ENCODE results near the gene GRHL1. TPM values are rescaled to one million over a fixed set of nuclear protein-coding genes. Genes with fewer than 3 reads are reported as not detected.
A peak's percentile ranks its signal among the peaks of the same experiment; 100 is the strongest.

GRHL1 gene
- total and polyA plus RNA-seq, 2 experiments from 2014 or later = 2.9 to 4.2 TPM

DNA sequence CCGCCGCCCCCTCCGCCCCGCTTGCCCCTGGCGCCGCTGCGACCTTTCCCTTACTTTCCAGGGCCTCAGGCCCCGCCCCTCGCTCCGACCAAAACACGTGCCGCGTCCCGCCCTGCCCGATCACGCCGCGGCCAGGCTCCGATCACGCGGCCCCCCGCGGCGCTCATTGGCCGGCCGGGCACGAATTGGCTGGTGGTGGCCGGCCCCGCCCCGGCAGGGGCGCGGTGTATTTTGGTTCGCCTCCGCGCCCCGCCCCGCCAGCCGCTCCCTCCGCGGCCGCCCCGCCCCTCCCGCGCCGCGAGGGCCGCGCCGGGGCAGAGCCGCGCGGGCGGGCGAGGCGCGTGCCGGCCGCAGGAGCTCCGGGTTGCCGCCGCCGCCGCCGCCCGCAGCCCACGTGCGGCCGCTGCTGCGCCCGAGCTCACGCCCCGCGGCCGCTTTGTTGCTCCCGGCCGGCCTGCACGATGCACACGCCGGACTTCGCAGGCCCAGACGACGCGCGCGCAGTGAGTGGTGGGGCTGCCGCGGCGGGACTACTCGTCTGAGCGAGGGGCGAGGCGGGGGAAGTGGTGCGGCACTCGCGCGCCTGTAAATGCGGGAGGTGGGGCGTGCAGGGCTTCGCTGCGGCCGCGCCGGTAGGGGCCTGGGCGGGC is 91.9 kb downstream of the GRHL1 start, which contains the start of gene KLF11:
Gene KLF11, plus strand, starts transcription at position 295 of the 650 bp plus-strand sequence. Its CDS starts 167 bp downstream, at position 462.
- H3K27ac ChIP-seq (ENCODE audit: low read depth) = no peak within 1 kb of the TSS
- DNase-seq (ENCODE audit: low spot score) = peak; percentile 89
- H3K4me3 Mint-ChIP-seq = peak within 1 kb of the TSS; percentile 79

More for the DNA sequence above, 91.9 kb downstream of the GRHL1 start, which contains the start of gene KLF11:
- Histone ChIP-seq H3K4me3 (peak within 1 kb of the TSS; percentile 59), H3F3A (replicated peaks; ENCODE audit: low read depth) (0 out of 2 replicates have a peak, but pooled peaks cover 5% of the 10 kb centered on the region), H4K20me1 (replicated peaks; ENCODE audit: insufficient read depth) (0 out of 2 replicates have a peak, but pooled peaks cover 2% of the 10 kb centered on the region), H3K27me3 (ENCODE audit: insufficient read depth) (peaks cover 22% of the 10 kb centered on the region), H3K4me1 (ENCODE audit: insufficient read depth) (peaks cover 6% of the 10 kb centered on the region), H2AFZ (peak within 1 kb of the TSS; percentile 91), H3K79me2 (replicated peaks; ENCODE audit: insufficient read depth) (no peaks in the 10 kb centered on the region), H3K9me2 (ENCODE audit: insufficient read depth) (no peaks in the 10 kb centered on the region), H3K4me2 (peak within 1 kb of the TSS; percentile 87), H3K36me3 (ENCODE audit: insufficient read depth) (no peaks in the 10 kb centered on the region)
- H3K27ac Mint-ChIP-seq = peak within 1 kb of the TSS; percentile 86
- H3K27me3 Mint-ChIP-seq (ENCODE audit: insufficient read depth, low read depth, poor library complexity) = peaks cover 51% of the 10 kb centered on the region
- H3K36me3 Mint-ChIP-seq (ENCODE audit: low read depth) = peaks cover 28% of the 10 kb centered on the region
- TF ChIP-seq REST (IDR thresholded peaks at IDR 0.05; ENCODE audit: unreplicated experiment) (no peak), POLR2AphosphoS5 (IDR thresholded peaks at IDR 0.05; ENCODE audit: low read depth) (no peak), ZNF114 (CRISPR knock-in tag; IDR thresholded peaks at IDR 0.05) (no peak), CREB1 (CRISPR knock-in tag; IDR thresholded peaks at IDR 0.05; ENCODE audit: low read depth) (no peak), JUNB (IDR thresholded peaks at IDR 0.05; ENCODE audit: unreplicated experiment) (no peak), EZH2phosphoT487 (IDR thresholded peaks at IDR 0.05; ENCODE audit: unreplicated experiment) (no peak), CTCF (conservative IDR thresholded peaks at IDR 0.05; ENCODE audit: low read depth in 2 of 2) (no peak), ZNF331 (CRISPR knock-in tag; IDR thresholded peaks at IDR 0.05; ENCODE audit: low read depth) (no peak), EZH2 (IDR thresholded peaks at IDR 0.05; ENCODE audit: low read depth, unreplicated experiment) (no peak)
- TF ChIP-seq, protein P1, sequence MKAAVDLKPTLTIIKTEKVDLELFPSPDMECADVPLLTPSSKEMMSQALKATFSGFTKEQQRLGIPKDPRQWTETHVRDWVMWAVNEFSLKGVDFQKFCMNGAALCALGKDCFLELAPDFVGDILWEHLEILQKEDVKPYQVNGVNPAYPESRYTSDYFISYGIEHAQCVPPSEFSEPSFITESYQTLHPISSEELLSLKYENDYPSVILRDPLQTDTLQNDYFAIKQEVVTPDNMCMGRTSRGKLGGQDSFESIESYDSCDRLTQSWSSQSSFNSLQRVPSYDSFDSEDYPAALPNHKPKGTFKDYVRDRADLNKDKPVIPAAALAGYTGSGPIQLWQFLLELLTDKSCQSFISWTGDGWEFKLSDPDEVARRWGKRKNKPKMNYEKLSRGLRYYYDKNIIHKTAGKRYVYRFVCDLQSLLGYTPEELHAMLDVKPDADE (IDR thresholded peaks at IDR 0.05) = no peak
- TF ChIP-seq, protein P2, sequence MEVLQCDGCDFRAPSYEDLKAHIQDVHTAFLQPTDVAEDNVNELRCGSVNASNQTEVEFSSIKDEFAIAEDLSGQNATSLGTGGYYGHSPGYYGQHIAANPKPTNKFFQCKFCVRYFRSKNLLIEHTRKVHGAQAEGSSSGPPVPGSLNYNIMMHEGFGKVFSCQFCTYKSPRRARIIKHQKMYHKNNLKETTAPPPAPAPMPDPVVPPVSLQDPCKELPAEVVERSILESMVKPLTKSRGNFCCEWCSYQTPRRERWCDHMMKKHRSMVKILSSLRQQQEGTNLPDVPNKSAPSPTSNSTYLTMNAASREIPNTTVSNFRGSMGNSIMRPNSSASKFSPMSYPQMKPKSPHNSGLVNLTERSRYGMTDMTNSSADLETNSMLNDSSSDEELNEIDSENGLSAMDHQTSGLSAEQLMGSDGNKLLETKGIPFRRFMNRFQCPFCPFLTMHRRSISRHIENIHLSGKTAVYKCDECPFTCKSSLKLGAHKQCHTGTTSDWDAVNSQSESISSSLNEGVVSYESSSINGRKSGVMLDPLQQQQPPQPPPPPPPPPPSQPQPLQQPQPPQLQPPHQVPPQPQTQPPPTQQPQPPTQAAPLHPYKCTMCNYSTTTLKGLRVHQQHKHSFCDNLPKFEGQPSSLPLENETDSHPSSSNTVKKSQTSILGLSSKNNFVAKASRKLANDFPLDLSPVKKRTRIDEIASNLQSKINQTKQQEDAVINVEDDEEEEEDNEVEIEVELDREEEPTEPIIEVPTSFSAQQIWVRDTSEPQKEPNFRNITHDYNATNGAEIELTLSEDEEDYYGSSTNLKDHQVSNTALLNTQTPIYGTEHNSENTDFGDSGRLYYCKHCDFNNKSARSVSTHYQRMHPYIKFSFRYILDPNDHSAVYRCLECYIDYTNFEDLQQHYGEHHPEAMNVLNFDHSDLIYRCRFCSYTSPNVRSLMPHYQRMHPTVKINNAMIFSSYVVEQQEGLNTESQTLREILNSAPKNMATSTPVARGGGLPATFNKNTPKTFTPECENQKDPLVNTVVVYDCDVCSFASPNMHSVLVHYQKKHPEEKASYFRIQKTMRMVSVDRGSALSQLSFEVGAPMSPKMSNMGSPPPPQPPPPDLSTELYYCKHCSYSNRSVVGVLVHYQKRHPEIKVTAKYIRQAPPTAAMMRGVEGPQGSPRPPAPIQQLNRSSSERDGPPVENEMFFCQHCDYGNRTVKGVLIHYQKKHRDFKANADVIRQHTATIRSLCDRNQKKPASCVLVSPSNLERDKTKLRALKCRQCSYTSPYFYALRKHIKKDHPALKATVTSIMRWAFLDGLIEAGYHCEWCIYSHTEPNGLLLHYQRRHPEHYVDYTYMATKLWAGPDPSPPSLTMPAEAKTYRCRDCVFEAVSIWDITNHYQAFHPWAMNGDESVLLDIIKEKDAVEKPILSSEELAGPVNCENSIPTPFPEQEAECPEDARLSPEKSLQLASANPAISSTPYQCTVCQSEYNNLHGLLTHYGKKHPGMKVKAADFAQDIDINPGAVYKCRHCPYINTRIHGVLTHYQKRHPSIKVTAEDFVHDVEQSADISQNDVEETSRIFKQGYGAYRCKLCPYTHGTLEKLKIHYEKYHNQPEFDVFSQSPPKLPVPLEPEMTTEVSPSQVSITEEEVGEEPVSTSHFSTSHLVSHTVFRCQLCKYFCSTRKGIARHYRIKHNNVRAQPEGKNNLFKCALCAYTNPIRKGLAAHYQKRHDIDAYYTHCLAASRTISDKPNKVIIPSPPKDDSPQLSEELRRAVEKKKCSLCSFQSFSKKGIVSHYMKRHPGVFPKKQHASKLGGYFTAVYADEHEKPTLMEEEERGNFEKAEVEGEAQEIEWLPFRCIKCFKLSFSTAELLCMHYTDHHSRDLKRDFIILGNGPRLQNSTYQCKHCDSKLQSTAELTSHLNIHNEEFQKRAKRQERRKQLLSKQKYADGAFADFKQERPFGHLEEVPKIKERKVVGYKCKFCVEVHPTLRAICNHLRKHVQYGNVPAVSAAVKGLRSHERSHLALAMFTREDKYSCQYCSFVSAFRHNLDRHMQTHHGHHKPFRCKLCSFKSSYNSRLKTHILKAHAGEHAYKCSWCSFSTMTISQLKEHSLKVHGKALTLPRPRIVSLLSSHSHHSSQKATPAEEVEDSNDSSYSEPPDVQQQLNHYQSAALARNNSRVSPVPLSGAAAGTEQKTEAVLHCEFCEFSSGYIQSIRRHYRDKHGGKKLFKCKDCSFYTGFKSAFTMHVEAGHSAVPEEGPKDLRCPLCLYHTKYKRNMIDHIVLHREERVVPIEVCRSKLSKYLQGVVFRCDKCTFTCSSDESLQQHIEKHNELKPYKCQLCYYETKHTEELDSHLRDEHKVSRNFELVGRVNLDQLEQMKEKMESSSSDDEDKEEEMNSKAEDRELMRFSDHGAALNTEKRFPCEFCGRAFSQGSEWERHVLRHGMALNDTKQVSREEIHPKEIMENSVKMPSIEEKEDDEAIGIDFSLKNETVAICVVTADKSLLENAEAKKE (CRISPR knock-in tag; IDR thresholded peaks at IDR 0.05) = no peak
- peaks cover 12% of the 10 kb centered on the region for H3K9me3 Mint-ChIP-seq
- peaks cover 3% of the 10 kb centered on the region; the same call in 1 of the 3 replicates for H3K4me1 Mint-ChIP-seq
- peak; percentile 21 for ATAC-seq
